HUES6 (cell line): ENCODE data around the gene LENEP.

Experiments used
- H3K27ac ChIP-seq: 2 replicates; pipeline ENCODE4 v1.7.0; 2013; ENCODE audit warnings: low read depth, mild to moderate bottlenecking, low read length, inconsistent platforms
- H3K27me3 ChIP-seq: 2 replicates; pipeline ENCODE4 v1.6.1; 2013; ENCODE audit warnings: low read length; ENCODE audit not compliant: control insufficient read depth, insufficient read depth
- H3K36me3 ChIP-seq: 2 replicates; pipeline ENCODE4 v1.6.1; 2013; ENCODE audit warnings: low read length; ENCODE audit not compliant: control insufficient read depth, insufficient read depth
- H3K4me1 ChIP-seq: 2 replicates; pipeline ENCODE4 v1.6.1; 2013; ENCODE audit warnings: low read length; ENCODE audit not compliant: control insufficient read depth, insufficient read depth
- H3K4me3 ChIP-seq: 2 replicates; pipeline ENCODE4 v1.5.1; 2013; ENCODE audit warnings: low read depth, low read length
- H3K9ac ChIP-seq: one replicate; pipeline ENCODE4 v1.6.1; 2013; ENCODE audit warnings: mild to moderate bottlenecking, low read length
- H3K9me3 ChIP-seq: 2 replicates; pipeline ENCODE4 v1.6.1; 2013; ENCODE audit warnings: low read depth, low read length; ENCODE audit not compliant: control insufficient read depth, insufficient read depth

Gene LENEP

DNA sequence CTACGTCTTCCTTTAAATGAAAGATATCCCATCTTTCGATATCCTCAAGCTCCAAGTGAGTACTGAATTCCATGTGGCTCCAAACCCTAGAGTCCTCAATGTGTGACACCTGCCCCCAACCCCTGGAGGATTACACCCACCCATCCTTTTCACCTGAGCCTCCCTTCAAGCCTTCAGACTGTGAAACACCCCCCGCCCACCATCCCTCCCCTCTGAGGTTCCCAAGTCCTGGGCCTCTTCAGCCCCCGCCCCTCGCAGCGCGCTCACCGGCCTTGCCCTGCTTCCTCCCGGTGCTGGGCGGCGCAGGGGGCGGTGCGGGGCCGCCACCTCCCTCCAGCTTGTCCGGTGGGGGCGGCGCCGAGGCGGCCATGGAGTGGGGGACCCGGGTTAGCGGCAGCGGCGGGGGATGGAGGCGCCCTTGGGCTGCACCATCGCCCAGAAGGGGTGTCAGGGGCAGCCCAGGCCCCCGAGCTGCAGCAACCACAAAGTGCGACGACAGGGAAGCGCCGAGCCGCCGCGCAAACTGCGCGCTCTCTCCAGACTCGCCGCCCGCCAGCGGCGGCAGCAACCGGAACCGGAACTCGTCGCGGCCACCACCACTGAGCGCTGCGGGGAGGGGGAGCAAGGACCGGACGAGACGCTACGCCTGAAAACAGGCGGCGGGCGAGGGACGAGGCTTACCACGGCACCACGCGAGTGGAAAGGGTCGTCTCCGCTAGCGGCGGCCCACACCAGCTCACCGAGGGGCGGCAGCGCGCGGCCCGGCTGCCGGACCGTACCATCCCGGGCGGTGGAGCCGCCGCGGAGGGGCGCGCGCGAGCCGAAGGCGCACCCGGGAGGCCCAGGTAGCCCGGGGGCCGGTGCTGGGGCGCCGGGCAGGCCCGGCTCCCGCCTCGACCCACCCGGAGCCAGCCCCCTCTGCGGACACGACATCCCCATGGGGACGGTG is 31.9 kb upstream of the LENEP start, which contains the start of gene PYGO2:
PYGO2 (minus strand) TSS at position 576 of the 949 bp plus-strand sequence; CDS start at position 370, 206 bp downstream.
- Histone ChIP-seq H3K27me3 (no peaks in the 10 kb centered on the region), H3K9ac (peak within 1 kb of the TSS; percentile 95), H3K27ac (peak within 1 kb of the TSS; percentile 94), H3K4me3 (peak within 1 kb of the TSS; percentile 82), H3K36me3 (peaks cover 49% of the 10 kb centered on the region), H3K9me3 (no peaks in the 10 kb centered on the region), H3K4me1 (peaks cover 20% of the 10 kb centered on the region)

DNA sequence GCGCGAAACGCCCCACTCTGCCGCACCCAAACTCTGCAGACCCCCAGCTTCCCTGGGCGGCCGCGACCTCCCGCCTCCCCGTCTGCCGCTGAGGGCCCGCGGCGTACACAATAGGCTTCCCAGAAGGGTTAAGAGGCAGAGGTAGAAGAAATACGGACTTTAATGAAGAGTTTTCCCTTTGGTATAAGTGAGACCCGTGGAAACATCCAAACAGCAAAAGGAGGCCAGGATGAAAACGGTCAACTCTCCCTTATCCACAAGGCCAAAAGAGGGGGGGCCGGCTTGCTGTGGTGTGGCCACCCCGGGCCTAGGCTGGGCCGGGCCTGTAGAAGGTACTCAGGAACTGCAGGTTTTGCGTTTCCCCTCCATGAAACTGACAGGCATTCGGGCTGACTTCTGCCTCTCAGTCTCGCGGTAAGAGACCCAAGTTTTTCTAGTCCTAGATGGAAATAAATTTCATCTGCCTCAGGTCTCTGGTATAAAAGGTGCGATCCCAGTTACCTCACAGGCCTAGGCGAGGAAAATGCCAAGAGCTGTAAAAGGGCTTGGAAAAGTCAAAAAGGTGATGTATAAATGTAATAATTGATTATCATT is 31.1 kb upstream of the LENEP start:
- Histone ChIP-seq H3K27me3 (no peaks in the 10 kb centered on the region), H3K9me3 (no peaks in the 10 kb centered on the region), H3K4me1 (peaks cover 13% of the 10 kb centered on the region), H3K36me3 (peaks cover 57% of the 10 kb centered on the region), H3K4me3 (peak overlapping the region; percentile 82), H3K9ac (peak overlapping the region; percentile 95), H3K27ac (peak overlapping the region; percentile 94)

DNA sequence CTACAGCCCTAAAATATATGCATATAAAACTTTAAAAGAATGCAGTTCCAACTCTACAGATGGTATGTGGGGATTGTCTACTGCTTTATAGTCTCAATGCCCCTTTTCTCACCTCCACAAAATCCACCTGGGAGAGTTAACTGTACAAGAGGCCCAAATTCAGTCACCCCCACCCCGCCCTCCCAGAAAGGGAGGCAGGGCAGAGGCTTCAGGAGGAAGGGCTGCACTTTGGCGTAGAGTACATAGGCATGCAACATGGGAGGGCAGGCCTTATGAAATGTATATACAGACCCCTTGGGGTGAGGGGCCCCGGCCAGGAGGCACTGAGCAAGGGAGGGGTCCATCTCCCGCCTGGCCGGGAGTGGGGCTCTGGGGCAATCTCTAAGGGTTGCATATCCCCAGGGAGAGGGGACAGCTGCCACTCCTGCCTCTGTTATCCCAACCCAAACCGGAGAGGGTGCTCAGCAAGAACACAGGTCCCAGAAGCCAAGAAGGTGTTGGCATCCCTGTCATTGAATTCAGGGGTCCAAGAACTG is 30.5 kb upstream of the LENEP start:
- H3K27me3 ChIP-seq: no peaks in the 10 kb centered on the region
- H3K9ac ChIP-seq: no peak overlapping the region
- H3K4me1 ChIP-seq: peaks cover 7% of the 10 kb centered on the region
- H3K9me3 ChIP-seq: no peaks in the 10 kb centered on the region
- H3K27ac ChIP-seq: no peak overlapping the region
- H3K36me3 ChIP-seq: peaks cover 63% of the 10 kb centered on the region
- peak overlapping the region; percentile 82; the same call in 1 of the 2 replicates for H3K4me3 ChIP-seq

DNA sequence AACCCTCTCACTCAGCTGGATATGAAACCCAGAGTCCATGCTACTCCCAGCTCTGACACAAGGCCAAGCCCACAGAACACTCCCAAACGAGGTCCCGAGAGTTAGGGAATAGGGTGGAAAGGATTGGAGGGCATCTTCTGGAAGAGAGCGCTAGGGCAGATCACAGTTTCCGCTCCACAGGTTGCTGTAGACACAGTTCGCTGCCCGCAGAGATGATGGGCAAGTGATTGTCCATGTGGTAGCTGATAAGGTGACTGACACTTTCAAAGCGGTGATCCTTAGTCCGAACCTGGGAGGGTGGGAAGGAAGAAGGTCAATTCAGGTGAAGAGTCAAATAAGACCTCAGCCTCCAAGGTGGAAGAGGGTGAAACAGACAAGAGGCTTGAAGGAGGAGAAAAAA is 29.7 kb upstream of the LENEP start:
- no peak overlapping the region for H3K9ac ChIP-seq
- no peaks in the 10 kb centered on the region for H3K9me3 ChIP-seq
- peaks cover 69% of the 10 kb centered on the region for H3K36me3 ChIP-seq
- no peak overlapping the region for H3K27ac ChIP-seq
- H3K27me3 ChIP-seq: no peaks in the 10 kb centered on the region
- H3K4me3 ChIP-seq: no peak overlapping the region
- H3K4me1 ChIP-seq: peaks cover 9% of the 10 kb centered on the region

DNA sequence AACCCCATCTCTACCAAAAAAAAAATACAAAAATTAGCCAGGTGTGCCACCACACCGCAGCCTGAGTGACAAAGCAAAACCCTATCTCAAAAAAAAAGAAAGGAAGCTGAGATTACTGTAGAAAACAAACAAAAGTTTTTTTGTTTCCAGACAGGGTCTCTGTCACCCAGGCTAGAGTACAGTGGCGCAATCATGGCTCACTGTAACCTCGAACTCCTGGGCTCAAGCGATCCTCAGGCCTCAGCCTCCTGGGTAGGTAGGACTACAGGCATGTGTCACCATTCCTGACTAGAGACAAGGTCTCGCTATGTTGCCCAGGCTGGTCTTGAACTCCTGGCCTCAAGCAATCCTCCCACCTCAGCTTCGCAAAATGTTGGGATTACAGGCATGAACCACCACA is 29.0 kb upstream of the LENEP start:
- Histone ChIP-seq H3K9ac (no peak overlapping the region), H3K27me3 (no peaks in the 10 kb centered on the region), H3K27ac (no peak overlapping the region), H3K4me3 (no peak overlapping the region), H3K36me3 (peaks cover 63% of the 10 kb centered on the region), H3K4me1 (peaks cover 14% of the 10 kb centered on the region), H3K9me3 (no peaks in the 10 kb centered on the region)

DNA sequence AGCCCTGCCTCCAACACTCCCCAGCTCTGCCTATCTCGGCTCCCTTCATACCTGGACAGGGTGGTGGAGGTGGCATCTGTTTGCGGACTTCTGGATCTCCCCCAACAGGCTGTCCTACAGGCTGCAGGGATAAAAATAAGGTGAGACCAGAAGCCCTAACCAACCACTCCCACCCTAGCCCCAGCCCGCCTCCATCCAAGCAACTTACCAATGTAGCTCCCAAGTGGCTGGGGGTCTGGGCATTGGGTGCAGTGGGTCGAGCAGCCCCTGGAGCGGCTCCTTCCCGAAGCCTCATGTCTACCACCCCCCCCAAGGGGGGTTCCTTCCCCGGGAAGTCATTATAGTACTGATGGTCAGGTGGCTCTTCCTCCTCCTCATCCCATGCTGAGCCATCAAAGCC is 27.3 kb upstream of the LENEP start:
- Histone ChIP-seq H3K27me3 (no peaks in the 10 kb centered on the region), H3K27ac (no peak overlapping the region), H3K9me3 (no peaks in the 10 kb centered on the region), H3K4me3 (no peak overlapping the region), H3K9ac (no peak overlapping the region), H3K36me3 (peaks cover 59% of the 10 kb centered on the region), H3K4me1 (peaks cover 9% of the 10 kb centered on the region)

DNA sequence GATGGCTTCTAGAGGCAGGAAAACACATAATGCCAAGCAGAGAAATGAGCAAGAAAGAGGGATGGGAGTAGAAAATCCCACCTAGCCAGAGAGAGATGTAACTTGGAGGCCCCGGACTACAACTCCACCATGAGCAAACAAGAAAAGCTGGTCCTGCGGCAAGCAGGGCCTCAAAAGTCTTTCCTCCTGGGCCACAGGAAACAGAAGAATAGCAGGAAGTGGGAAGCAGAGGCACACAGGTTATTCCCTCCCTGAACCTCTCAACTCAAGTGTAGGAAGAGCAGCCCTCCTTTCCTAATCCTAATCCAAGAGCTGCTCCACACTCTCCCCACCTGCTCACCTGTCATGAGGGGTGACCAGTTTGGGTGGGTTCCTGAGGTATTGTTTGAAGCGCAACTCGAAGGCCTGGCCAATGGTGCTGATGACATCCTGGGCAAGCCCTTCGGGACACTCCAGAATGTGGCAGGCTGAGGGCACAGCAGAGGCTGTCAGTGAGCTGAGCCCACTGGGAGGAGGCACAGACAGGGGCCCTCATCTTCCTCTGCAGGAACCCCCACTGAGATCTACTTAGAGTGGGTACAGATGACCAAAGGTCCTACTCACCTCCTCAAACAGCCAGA is 25.9 kb upstream of the LENEP start:
- Histone ChIP-seq H3K9ac (no peak overlapping the region), H3K9me3 (no peaks in the 10 kb centered on the region), H3K27ac (no peak overlapping the region), H3K27me3 (no peaks in the 10 kb centered on the region), H3K4me3 (no peak overlapping the region), H3K36me3 (peaks cover 59% of the 10 kb centered on the region), H3K4me1 (peaks cover 20% of the 10 kb centered on the region)

DNA sequence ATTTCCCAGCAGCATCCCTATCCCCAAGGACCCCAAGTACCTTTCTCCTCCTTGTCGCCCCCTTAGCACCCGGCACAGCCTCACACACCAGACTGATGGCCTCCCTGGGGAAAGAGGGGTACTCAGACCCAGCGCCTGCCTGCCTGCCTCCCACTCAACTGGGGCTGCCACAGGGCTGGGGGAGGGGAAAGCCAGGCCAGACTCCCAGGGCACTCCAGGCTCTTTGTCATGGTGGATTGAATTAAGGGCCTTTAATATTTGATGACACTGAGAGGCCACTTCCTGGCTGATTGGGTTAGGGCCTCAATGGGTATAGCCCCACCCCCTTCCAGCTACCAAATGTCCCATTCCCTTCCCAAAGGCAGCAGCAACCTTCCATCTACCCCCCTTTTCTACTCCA is 24.7 kb upstream of the LENEP start:
- Histone ChIP-seq H3K27ac (peak overlapping the region; percentile 18; the same call in 1 of the 2 replicates), H3K4me3 (peak overlapping the region; percentile 65), H3K36me3 (peaks cover 50% of the 10 kb centered on the region)

DNA sequence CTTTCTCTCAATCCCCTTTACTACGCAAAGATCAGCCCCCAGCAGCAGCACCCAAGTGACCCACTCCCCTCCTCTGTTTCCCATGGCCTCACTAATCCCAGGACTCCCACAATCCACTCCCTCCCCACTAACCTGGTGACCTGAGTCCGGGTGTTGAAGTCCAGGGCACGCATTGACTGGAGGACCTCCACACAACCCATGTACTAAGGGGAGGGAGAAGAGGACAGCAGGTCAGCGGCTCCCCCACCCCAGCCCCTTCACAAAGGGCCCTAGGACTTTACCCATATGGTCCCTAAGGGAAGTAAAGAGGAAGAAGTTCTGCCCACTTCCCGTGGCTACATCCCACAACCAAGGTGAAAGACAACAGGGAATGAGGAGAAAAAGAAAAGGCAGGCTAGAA is 24.1 kb upstream of the LENEP start:
- no peaks in the 10 kb centered on the region for H3K27me3 ChIP-seq
- H3K4me1 ChIP-seq: peaks cover 23% of the 10 kb centered on the region
- H3K9me3 ChIP-seq: no peaks in the 10 kb centered on the region
- H3K27ac ChIP-seq: no peak overlapping the region
- H3K36me3 ChIP-seq: peaks cover 45% of the 10 kb centered on the region
- peak overlapping the region; percentile 65 for H3K4me3 ChIP-seq
- peak overlapping the region; percentile 90 for H3K9ac ChIP-seq

More for the DNA sequence above, 24.7 kb upstream of the LENEP start:
- H3K4me1 ChIP-seq: peaks cover 23% of the 10 kb centered on the region
- H3K9ac ChIP-seq: peak overlapping the region; percentile 90
- no peaks in the 10 kb centered on the region for H3K27me3 ChIP-seq
- H3K9me3 ChIP-seq: no peaks in the 10 kb centered on the region

DNA sequence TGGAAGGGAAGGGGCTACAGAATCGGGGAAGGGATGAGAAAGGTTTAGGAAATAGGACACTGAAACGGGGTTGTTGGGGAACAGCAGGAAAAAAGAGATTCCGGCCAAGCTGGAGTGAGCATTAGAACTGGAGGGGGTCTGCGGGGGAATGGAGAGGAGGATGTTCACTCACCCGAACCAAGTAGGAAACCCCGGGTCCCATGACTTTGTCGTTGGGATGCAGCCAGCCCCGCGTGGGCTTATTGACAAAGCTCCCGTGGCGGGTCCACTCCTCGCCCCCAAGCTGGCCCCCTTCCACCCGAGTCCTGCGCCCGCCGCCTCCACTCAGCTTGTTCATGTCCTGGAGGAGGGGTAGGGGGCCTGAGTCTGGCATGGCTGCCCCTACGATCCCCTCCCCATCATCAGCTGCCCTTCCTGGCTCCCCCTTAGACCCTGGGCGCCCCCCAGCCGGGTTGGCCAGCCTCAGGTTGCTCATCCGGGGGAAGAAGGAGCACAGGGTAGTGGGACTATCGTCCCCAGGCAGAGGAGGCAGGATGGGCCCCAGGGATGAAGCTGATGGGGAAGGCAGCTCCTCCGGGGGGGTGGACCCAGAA is 23.4 kb upstream of the LENEP start:
- H3K9me3 ChIP-seq: no peaks in the 10 kb centered on the region
- no peaks in the 10 kb centered on the region for H3K27me3 ChIP-seq
- peaks cover 37% of the 10 kb centered on the region for H3K36me3 ChIP-seq
- peak overlapping the region; percentile 95 for H3K27ac ChIP-seq
- H3K9ac ChIP-seq: peak overlapping the region; percentile 90
- H3K4me3 ChIP-seq: peak overlapping the region; percentile 65
- peaks cover 23% of the 10 kb centered on the region for H3K4me1 ChIP-seq
